ENCODE results near the gene SLC4A11. TPM values are rescaled to one million over a fixed set of nuclear protein-coding genes. Genes with fewer than 3 reads are reported as not detected.
A peak's percentile ranks its signal among the peaks of the same experiment; 100 is the strongest.

The SLC4A11 gene
- total and polyA plus RNA-seq, 12 donors = 0.06 to 1.6 (median 0.45) TPM

GRCh38 chr20:3193806-3194616, 45.0 kb downstream of the SLC4A11 start:
- peaks cover 0 to 100% (median 45%) of the 10 kb centered on the region in 9 donors for H3K36me3 ChIP-seq
- H3K4me3 ChIP-seq = no peak overlapping the region
- no peak for DNase-seq
- H3K9me3 ChIP-seq = no peaks in the 10 kb centered on the region
- H3K27me3 ChIP-seq = no peaks in the 10 kb centered on the region
- intact Hi-C loops (cut with DNase I) = no loop called here
- WGBS, 2 donors = 96 to 97% methylated on average over 14 of the region's 14 CpGs
- ATAC-seq = no peak
- no peak overlapping the region for H3K27ac ChIP-seq
- no peak for TF ChIP-seq CTCF (IDR thresholded peaks at IDR 0.05)
- H3K4me1 ChIP-seq = peaks cover 0 to 5% (median 0%) of the 10 kb centered on the region in 9 donors

GRCh38 chr20:3192226-3193015, 46.6 kb downstream of the SLC4A11 start:
- H3K27ac ChIP-seq = no peak overlapping the region
- H3K4me1 ChIP-seq = peaks cover 0 to 7% (median 0%) of the 10 kb centered on the region in 9 donors
- no peak for TF ChIP-seq CTCF (IDR thresholded peaks at IDR 0.05)
- intact Hi-C loops (cut with DNase I) = no loop called here
- no peak for DNase-seq
- no peak overlapping the region for H3K4me3 ChIP-seq
- WGBS, 2 donors = 91 to 96% methylated on average over 18 of the region's 18 CpGs
- ATAC-seq = no peak
- H3K27me3 ChIP-seq = no peaks in the 10 kb centered on the region
- H3K9me3 ChIP-seq = no peaks in the 10 kb centered on the region
- peaks cover 0 to 93% (median 40%) of the 10 kb centered on the region in 9 donors for H3K36me3 ChIP-seq

DNA sequence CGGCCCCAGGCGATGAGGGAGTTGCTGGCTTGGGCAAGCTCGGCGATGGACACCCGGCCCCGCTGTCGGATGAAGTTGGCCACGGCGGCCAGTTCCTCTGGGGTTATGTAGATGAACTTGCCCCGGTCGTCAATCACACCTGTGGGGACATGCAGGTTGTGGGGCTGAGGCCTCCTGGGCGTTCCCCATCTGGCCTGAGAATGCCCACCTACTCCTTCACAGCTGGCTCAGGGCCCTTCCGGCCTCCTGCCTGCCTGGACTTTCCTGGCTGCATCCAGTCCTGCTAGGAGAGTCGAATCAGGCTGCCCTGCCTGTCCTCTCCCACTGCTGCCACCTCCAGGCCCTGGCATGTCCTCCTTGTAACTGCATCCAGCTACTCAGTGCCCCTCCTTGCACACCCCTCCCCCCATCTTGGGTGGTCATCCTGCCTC, 48.3 kb downstream of the SLC4A11 start:
- ATAC-seq (peak in 1 of 8 donors; percentile 10), DNase-seq (no peak)
- Histone ChIP-seq H3K9me3 (no peaks in the 10 kb centered on the region), H3K27me3 (no peaks in the 10 kb centered on the region), H3K4me1 (peaks cover 0 to 7% (median 0%) of the 10 kb centered on the region in 9 donors), H3K27ac (no peak overlapping the region), H3K36me3 (peaks cover 0 to 76% (median 40%) of the 10 kb centered on the region in 9 donors), H3K4me3 (no peak overlapping the region)
- 92 to 96% methylated on average over 14 of the region's 14 CpGs for WGBS, 2 donors
- no peak for TF ChIP-seq CTCF (IDR thresholded peaks at IDR 0.05)
- intact Hi-C loops (cut with DNase I) = no loop called here

DNA sequence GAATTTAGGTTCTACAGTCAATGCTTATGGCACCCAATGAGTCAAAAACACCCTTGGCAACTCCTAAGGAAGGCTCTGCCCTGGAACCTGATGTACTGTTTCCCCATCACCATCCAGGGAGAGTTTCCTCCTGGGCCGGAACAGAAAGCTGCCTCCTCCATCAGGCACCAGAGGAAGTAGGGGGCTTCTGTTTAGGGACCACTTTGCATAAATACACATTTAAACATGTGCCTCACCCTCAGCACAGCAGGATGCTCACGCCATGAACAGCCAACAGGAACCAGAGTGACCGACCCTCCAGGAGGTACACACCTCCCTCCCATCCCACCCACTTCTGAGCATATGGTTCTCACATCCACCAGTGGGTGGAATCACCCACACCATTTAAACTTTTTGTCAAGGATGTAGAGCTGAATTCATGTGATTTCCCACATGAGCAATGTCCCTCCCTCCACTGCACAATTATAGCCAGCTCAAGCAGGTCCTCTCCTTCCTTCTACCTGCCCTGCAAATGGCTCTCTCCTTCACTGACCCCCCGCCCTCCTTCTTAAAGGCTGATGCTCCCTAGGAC, 49.3 kb downstream of the SLC4A11 start:
- H3K9me3 ChIP-seq = no peaks in the 10 kb centered on the region
- WGBS, 2 donors = 86 to 89% methylated on average over 4 of the region's 4 CpGs
- DNase-seq (no peak), ATAC-seq (peak in 1 of 8 donors; percentile 10)
- H3K27ac ChIP-seq = no peak overlapping the region
- H3K36me3 ChIP-seq = peaks cover 0 to 65% (median 33%) of the 10 kb centered on the region in 9 donors
- TF ChIP-seq CTCF (IDR thresholded peaks at IDR 0.05) = no peak
- intact Hi-C loops (cut with DNase I) = no loop called here
- H3K4me1 ChIP-seq = peaks cover 0 to 7% (median 0%) of the 10 kb centered on the region in 9 donors
- H3K4me3 ChIP-seq = no peak overlapping the region
- H3K27me3 ChIP-seq = no peaks in the 10 kb centered on the region
